Measurements from ENCODE around the gene NANP.

- TF ChIP-seq EZH2 (IDR thresholded peaks at IDR 0.05), result no peak
- no peak for TF ChIP-seq POLR2A (IDR thresholded peaks at IDR 0.05; ENCODE audit: borderline replicate concordance, extremely low read depth, insufficient read depth, insufficient read length)
- no peak for TF ChIP-seq CTCF (IDR thresholded peaks at IDR 0.05 in 2 of 3, conservative IDR thresholded peaks at IDR 0.05 in 1 of 3; ENCODE audit: borderline replicate concordance in 1 of 3, insufficient read depth in 1 of 3, low read depth in 2 of 3, low read length in 2 of 3)
- TF ChIP-seq SRF (IDR thresholded peaks at IDR 0.05; ENCODE audit: low read depth), result no peak
- no peak for TF ChIP-seq RAD21 (IDR thresholded peaks at IDR 0.05; ENCODE audit: low read depth)
- no peak for TF ChIP-seq CEBPB (IDR thresholded peaks at IDR 0.05; ENCODE audit: low read depth)
- no peak for TF ChIP-seq ATF3 (IDR thresholded peaks at IDR 0.05)
- TF ChIP-seq EGR1 (IDR thresholded peaks at IDR 0.05; ENCODE audit: low read depth), result no peak
- TF ChIP-seq POLR2AphosphoS5 (IDR thresholded peaks at IDR 0.05; ENCODE audit: low read depth, low read length), result no peak
Measured at GRCh38 chr20:25672659-25673235, 48.9 kb upstream of the NANP start.
